ENCODE measurements around the gene IL17A.

The IL17A gene

DNA sequence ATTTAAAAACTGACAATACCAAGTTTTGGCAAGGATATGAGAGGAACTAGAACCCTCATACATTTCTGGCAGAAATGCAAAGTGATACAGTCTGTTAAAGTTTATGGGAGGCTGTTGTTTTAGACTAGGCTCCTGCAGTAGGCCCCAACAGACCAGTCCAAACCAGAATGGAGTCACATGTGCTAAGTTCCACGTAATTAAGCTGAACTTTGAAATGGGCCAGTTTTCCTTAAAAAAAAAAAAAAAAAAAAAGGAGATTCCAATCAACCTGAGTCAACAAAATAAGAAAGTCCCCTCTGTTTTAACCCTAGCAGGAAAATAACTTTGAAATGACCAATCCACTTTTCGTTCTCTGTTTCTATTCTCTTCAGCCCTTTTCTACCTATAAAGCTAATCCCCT lies 31.6 kb downstream of the IL17A start:
- DNase-seq = no peak

DNA sequence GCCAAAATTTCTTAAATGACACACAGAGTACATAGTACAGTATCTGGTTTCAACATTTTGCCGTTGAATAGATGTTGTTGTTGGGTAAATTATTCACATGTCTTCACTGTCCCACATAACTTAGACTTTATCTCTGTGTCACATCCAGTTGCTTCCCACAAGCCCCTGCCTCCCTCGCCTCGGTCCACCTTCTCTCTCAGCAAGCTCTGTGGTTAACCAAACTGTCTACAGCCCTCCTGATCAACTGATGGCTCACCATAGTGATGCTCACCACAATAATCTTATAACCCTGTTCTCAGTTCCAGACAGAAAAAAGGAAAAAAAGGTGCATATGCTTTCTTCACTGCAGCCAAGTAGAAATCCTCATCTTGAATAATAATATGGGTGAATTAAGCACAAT lies 35.1 kb downstream of the IL17A start:
- no peak for DNase-seq

DNA sequence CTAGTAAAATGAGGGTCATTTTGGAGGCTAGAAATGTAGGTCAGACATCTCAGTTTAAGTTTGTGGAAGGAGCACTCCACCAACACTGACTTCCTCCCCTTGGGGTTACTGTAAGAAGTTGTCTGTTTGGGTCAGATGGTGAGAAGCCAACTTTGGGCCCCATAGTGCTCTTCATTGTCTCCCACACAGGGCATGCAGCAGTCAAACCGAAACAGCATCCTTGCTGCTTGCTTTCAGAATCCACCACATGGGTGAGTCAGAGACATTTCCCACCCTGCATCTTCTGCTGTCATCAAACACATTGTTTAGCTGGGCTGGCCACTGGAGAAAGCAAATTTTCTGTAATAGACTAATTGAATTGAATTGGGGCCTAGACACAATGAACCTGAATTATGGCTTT lies 41.3 kb downstream of the IL17A start:
- no peak for DNase-seq

DNA sequence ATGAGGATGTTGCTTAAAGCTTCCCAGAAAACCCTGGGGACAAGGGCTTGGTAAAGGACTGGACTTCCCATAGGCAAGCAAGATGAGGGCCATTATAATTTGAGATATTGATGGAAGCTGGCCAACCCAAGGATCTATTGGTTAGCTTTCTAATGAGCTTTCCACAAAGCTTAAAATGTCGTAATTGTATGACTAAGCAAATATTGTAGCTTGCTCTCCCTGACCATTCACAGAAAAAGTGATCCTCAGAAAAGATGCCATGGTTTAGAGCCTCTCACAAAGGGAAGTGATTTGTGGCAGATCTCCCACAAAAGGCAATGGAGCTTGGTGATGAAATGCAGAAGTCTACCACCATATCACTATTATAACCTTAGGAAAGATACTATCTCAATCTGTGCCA lies 44.5 kb downstream of the IL17A start:
- DNase-seq = no peak

DNA sequence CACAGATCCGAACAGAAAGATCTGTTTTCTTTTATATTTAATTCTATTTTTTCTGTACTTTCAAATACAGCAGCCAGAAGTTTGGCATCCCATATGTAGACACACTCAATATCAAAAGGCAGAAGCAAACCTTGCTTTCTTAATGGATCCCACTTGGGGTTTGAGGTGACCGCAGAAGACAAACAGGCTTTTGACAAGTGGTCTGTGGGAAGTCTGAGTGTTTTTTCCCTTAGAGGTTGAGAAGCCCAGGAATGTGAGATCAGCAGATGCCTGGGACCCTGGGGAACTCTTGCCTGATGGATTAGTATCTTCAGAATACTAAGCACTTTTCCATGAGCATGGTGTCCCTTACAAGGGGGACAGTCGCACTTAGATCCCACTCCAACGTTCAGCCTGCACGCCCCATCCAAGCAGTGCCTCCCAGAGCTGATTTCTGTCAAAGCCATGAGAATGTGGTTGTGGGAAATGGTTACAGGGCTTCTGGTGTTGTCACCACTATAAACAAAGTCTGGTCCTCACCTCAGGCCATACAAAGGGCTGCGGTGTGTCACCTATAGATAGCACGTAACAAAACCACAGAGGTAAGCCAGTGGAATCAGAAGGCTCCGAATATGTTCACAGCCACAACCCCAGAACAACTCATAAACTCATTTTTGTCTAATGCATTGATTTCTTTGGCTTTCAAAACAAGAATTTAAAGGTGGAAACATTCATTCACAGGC lies 45.4 kb downstream of the IL17A start:
- no peak for DNase-seq

DNA sequence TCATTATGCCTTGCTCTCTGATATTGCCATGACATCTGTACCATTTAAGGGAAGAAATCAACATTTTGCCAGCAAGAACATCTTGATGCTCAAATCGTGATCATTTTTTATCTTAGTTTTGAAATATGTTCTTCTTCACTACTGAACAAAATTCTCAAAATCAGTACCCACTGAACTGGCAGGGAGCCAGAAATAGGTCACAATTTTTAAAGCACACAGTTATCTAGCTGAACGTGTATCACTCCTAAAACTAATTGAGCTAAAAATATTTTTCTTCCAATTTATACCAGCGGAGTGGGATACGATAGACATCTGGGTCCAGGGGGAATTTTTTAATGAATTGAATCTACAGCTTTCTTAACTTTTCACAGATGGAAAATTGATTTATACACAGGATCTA lies 46.8 kb downstream of the IL17A start:
- DNase-seq = no peak

DNA sequence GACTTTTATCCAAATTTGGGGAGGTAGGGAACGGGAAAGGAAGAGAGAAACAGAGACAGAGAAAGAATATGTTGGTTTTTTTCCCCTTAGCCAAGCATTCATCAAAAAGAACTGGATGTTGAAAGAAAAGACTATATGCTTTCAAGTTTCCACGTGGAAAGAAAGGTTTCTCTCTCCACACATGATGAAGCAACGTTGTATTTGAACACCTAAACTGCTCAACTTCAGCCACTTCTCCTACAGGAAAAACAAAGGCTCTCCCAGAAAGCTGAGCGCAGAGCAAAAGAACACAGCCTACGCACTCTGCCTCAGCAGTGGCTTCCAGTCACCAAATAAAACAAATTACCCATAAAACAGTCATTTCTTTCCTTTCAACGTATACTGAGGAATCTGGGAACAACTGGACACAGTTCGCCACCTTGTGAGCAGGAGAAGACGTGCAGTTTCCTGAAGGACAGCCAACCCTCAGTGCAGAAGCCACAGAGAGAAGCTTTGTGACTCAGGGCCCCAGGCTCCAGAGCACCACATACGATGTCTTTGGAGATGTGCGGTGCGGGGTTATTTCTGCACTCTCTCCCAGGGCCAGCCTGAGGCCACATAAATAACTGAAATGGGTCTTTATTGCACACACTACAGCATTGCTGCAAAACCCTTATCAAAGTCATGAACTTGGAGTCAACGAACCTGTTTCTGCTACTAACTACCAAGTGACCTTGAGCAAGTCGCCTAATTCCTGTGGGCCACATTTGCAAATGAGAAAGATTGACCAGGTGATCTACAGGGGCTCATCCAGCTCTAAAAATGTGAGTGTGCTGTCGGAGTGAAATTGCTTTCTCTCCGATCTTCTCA lies 48.0 kb downstream of the IL17A start:
- no peak for DNase-seq
